Muscle of arm (tissue), 12 donors: ENCODE data around the gene AUTS2. TPM values are rescaled to one million over a fixed set of nuclear protein-coding genes. Genes with fewer than 3 reads are reported as not detected.
A peak's percentile ranks its signal among the peaks of the same experiment; 100 is the strongest.
"Not testable (repeated sequence)": the region's sequence is repeated elsewhere in the genome, so short reads cannot be mapped to it uniquely, and the experiment has no call there.

Source experiments
- DNase-seq: peaks from one replicate; pipeline ENCODE4 v3.0.0-alpha.2; 2013
- polyA plus RNA-seq, 12 donors: library from polyadenylated mRNA; unstranded; fragments of 120-200 nt; gene quantifications; one replicate each; pipeline ENCODE4 v1.2.1, GENCODE V29; 2013; ENCODE audit not compliant: insufficient read length in 12 of 12

AUTS2 gene
- polyA plus RNA-seq, 12 donors, result 60.0 to 182 (median 86.6) TPM

DNA sequence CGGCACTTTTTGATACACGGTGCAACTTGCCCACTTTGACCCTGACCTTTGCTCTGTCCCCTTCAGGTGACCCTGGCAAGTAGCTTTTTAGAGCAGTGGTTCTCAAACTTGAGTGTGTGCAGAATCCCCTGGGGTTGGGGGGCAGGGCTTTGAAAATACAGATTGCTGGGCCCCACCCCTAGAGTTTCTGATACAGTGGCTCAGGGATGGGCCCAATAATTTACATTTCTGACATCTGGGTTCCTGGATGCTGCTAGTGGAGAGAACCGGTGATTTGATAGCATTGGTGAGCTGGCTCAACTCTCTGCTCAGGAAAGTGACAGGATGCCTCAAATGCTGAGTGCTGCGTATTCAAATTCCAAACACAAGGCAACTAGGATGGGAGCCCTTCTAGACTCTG is 995.9 kb downstream of the AUTS2 start:
- DNase-seq, result no peak

DNA sequence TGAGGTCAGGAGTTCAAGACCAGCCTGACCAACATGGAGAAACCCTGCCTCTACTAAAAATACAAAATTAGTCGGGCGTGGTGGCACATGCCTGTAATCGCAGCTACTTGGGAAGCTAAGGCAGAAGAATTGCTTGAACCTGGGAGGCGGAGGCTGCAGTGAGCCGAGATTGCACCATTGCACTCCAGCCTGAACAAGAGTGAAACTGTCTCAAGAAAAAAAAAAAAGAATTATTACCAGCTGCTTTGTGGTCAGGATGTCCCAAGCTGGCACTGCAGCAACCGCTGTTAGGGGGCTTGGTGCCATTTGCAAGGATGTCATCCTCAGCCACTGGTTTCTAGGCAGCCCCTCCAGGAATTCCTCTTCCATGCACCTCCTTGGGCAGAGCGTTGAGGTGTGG is 996.6 kb downstream of the AUTS2 start:
- not testable (repeated sequence) for DNase-seq

DNA sequence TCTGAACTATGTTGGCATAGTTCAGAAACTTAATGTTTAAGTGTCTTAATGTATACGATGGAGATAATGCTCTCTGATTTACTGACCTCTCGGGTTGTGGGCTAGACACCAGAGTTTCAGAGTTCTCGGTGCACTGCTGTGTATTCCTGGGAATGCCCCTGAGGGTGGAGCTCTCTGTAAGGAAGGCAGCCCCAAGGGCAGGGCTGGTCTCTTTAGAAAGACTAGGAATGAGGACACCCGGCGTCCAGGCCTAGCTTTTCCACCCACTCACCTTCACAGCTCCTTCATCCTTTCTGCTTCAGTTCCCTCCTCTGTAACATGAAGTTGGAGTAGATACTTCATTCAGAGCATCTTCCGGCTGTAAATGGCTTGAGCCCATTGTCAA is 997.1 kb downstream of the AUTS2 start:
- no peak for DNase-seq

DNA sequence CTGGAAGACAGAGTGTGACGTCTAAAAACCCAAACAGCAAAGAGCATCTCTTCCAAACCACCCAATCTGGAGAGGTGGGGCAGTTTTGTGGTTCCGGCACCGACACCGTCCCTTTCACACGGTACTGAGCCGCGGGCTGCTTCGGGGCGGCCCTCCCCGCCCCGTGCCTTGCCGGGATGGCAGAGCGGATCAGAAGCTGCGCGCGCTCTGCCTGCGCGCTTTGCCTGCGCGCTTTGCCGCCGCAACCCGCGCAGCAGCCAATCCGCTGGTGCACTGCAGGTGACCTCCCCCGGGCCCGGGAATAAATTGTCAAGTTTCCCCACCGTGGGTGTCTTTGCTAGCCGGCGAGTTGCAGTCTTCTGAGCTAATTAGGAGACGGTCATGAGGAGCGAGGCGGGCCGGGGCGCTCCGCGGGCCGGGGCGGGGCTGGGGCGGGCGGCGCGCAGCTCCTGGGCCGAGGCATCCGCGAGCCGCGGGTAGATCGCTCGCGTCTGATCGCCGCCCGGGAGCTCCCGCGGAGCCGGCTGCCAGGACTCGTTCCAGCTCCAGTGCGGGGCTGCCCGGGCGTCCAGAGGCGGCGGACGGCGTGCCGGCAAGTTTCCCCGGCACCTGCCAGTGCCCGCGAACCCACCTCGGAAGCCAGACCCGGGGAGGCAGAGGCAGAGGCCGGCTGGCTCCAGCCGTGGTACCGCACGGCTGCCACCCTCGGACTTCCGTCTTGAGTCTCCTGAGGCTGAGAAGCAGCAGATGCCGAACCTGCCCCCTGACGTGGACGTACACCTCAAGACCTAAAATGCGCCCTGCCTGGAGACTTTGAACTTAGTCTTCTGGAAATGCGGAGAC is 997.7 kb downstream of the AUTS2 start:
- no peak for DNase-seq

DNA sequence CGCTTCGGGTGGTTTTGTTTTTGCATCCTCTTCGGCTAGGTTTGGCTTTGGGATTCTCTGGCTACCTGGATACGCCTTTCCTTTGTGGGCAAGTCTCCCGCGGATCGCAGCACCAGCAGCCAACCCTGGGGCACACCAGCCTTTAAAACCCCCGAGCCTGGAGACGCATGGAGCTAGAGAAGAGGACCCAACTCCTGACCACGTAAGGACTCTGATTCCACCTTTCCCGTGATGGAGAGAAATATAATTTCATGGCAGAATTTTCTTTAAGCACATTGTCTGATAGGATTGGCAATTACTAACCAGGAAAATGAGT is 998.3 kb downstream of the AUTS2 start:
- DNase-seq, result no peak

DNA sequence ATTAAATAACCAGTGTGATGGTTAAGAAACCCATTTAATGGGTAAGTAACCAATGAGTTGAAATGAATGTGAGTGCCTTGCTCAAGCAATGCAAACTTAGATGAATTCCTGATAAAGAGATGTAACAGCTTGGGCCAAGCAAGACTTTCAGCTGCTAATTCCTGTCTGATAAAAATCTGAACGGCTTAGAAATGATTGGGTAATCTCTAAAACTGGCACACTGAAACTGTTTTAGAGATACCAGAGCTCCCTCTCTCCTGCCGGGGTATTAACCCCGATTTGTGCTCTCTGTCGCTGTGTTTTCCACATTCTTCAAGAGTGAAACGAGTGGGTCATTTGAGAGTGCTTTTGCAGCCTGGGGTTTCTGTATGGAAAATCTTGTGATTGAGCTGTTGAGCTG is 998.8 kb downstream of the AUTS2 start:
- no peak for DNase-seq

DNA sequence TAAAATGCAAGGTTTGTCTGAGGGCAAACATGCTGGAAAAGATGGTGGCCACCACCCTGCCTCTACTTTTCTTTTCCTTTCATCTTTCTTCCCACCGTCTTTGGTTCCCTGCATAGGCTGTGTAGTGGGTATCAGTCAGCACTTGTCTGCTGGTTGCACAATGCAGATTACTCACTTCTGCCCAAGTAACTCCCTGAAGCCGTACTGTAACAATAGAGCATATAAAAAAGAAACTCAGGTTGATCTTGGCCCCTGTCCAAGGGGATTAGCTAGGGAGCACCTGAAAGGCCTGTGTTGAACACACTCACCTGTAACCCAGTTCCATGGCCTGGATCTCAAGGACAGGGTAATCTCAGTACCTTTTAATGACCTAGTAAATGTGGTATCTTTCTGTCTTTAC is 1000.7 kb downstream of the AUTS2 start:
- no peak for DNase-seq

DNA sequence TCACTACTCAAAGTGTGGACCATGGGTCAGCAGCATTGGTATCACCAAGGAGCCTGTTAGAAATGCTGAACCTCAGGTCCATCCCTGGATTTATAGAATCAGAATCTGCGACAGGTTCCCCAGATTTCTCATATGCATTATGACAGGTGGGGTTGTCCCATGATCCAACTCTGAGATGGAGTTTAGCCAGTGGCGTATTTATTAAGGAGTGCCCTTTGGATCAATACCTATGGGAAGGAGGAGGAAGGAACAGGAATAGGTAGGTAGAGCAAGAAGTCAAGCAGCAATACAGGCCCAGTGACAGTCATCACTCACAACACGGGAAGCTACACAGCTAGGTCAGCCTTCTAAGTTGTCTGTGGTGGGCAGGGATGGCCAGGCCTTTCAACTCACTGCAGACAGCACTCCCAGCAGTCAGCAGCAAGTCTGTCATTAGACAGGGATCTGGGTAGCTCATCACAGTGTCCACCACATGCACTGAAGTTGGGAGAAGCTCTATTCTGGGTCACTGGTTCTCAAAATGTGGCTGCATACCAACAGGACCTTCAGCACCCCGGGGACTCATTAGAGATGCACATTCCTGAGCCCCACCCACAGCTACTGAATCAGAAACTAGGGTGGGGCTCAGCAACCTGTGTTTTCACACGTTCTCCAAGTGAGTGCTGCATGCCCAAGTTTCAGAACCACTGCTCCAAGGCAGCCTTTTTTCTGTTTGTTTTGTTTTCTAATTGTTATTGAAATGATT is 1001.3 kb downstream of the AUTS2 start:
- no peak for DNase-seq

DNA sequence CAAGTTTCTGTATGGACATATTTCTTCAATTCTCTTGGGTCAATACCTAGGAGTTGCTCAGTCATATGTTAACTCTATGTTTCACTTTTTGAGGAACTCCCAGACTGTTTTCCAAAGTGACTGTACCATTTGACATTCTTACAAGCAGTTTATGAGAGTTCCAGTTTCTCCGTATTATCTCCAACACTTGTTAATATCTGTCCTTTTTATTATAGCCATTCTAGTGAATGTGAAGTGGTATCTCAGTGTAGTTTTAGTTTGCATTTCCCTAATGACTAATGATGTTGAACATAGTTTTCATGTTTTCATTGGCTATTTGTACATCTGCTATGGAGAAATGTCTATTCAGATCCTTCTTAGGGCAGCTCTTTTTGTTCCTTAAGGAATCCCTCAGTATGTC is 1002.7 kb downstream of the AUTS2 start:
- DNase-seq, result no peak

DNA sequence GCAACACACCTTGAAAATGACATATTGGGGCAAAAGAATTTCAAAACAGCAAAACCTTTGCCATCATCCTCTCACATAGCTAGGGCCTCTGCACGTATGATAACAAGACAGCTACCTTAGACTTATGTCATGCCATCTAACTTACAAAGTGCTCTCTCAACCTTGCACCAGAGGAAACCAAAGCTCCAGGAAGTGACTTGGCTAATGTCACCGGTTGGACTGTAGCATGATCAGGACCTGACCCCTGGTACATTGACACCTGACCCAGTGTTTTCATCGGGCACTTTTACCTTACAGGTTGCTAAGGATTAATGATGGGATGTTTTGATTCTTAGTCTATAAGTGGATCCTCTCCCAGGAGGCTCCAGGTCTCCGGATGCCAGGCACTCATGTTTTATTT is 1003.8 kb downstream of the AUTS2 start:
- DNase-seq, result no peak

DNA sequence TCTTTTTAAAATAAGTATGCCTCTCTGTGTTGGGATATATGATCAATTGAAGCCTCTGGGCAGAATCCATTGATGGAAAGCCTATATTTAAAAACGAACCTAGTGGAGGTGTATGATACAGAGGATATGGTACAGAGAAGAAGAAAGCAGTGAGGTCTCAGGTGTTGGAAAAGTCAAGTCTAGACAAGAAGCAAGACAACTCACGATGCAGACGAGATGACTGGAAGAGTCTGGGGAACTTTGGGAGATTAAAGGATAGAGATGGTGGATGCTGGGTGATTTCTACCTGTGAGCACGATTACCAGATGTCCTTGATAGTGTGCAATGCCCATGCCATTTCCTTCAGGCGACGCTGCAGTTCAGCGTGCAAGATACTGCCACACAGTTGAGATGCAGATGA is 1009.0 kb downstream of the AUTS2 start:
- no peak for DNase-seq

DNA sequence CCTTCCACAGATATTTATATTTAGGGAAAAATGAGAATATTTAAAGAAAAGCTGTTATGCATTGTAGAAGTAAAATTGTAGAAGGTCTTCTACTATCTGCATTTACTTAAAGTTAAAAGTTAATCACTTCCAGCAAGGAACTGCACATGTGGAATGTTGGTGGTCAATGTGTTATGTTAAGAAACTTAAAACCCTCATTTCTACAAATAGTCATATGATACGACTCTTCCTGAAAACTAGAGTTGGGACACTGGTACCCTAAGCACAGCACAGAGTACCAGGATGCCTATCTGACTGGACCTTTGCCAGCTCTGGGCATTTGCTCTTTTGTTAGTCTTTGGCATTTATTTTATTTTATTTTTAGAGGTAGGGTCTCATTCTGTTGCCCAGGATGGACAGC is 1009.5 kb downstream of the AUTS2 start:
- no peak for DNase-seq

DNA sequence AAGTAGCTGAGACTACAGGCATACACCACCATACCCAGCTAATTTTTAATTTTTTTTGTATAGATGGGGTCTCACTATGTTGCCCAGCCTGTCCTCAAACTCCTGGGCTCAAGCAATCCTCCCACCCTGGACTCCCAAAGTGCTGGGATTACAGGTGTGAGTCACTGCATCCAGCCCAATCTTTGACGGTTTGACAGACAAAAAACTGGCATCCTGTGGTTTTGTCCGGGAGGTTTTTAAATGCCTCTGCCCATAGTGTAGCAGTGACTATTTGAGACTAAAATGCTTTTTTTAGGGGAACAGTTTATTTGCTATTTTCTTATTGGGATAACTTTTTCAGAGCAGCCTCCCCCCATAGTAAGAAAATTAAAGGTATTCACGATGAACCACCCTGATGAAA is 1010.0 kb downstream of the AUTS2 start:
- no peak for DNase-seq

DNA sequence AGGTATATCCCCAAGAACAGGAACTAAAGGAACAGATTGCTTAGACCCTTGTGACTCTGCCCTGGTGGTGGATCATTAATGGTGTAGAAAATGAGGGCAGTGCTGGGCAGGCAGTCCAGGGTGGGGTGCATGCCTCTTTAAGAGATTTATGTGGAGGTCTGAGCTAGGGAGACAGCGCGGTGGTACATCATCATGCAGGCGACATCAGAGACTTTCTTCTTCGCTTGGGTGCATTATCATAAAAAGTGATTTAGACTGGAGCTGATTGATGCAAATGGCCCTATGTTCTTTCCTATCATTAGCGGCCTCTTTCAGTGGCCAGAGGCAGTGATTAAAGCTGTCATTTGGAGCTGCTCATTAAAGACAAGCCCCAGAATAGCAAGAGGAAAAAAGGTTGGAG is 1014.5 kb downstream of the AUTS2 start:
- DNase-seq, result no peak

DNA sequence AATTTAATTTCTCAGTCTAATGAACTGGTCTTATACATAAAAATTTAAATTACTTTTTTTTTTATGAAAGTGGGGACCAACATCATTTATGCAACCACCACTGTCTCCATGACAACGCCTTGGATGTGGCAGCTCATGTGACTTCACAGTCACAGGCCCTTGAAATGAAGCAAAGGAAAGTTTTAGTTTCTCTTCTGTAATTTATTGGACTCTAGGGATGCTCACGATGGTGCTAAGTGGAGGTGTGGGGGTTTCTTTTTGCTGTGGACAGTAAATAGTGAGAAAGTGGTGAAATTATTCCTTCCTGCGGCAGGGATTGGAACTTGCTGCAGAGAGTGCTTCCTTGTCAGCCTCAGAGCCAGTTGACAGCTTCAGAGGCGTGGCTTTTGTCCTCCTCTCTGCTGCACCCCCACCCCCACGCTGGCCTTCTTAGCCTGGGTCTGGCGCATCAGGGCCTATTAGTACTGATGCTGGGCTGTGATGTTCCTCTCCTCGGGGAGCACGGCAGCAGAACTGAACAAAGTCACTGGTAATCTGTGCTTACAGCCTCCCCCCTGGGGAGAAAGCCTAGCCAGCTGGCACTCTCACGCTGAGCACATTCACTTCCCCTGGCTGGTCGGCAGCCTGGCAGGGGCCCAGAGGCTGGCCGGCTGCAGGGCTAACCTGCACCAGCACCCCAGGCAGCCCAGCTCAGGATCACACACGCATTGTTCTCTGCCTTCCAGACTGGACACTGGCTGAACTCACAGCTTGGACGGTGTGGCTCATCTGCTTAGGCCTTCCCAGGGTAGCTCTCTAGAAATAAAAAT is 1016.2 kb downstream of the AUTS2 start:
- DNase-seq, result peak; percentile 89

DNA sequence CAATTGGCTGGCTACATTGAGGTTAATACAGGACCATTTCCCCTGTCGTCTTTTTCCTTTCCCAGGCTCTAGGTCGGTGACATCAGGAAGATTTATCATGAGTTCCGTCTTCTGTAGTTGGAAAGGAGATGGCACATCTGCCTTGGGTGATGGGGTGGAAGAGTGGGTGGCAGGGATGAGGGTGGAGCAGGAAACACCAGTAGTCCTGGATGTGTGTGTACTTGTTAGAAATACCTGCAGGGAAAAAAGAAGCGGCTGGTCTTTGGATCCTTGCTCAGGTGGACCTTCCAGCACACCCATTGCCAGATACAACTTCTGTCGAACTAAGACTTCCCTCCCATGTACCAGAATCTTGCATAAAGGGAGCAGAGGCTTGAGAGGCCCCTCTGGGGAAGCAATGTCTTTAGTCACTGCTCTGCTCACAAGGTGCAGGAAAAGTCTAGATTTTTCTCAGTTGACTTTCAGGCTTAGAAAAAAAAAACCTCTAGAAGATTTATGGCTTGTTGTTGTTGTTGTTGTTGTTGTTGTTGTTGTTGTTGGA is 1016.9 kb downstream of the AUTS2 start:
- DNase-seq, result no peak

DNA sequence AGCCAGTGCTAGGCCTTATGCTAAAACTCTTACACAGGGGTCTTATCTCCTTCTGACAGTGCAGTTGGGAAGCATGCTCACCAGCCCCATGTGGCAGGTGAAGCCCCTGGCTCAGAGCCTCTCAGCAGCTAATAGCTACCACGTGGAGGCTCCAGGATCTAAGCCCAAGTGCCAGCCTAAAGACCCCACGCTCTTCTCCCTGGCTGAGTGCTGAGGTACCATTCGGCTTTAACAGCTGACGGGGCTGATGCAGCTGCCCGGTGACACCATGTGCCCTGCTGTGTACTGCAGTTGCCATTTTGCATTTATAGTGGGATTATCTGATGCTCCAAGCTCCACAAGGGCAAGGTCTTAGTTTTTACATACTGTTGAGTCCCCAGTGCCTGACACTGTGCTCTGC is 1017.9 kb downstream of the AUTS2 start:
- no peak for DNase-seq

DNA sequence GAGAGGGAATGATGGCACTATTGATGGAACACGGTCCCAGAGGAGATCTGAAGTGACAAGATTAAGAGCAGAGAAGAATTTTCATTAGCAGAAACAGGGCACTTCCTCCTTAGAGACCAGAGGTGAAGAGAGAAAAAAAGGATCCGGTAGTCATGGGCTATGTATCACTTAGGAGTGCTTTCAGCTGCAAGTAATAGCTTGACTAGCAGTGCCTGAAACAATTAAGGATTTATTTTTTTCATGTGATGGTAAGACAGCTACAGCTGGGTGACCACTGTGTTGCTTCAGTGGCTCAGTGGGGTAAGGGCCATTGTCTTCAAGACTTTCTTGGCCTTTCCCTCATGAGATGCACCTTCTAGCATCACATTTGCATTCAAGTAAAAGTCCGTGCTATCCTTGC is 1018.5 kb downstream of the AUTS2 start:
- no peak for DNase-seq

DNA sequence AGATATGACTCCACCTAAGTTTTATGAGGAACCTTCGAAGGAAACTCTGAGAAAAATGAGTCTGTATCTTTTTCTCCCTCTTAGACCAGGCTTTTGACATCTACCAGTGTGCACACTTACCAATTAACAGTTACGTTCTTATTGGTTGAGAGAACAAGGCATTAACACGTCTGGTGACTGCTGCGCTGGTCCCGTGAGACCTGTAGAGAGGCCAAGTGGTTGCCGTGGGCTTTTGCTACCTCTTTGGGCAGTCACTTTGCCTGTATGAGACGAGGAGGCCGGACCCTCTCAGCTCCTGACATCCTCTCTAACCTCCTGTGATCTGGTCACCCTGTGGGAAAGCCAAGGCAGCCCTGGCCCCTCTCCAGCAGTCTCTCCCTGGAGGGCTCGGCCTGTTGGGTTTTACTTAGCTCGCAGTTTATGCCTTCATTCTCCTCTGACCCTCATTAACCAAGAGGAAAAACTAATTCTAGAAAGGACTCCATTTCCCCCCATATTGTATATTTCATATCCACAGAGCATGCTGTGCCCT is 1019.8 kb downstream of the AUTS2 start:
- no peak for DNase-seq

DNA sequence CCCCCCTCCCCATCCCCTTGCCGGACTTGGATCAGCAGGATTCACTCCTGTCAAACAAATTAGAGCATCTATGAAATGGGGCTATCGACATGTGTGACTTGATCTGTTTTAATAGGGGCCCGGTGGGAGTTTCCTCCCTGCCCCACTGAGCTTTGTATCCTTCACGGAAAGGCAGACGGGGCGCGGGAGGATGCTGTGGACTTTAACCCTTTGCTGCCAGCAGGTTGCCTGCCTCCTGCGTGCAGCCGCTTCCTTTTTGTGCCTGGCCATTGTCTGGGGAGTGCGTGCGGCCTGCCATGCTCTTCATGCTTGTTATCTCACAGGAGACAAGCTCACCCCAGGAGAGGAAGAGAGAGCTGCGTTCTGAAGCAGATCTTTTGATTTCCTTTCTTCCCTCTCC is 1020.9 kb downstream of the AUTS2 start:
- DNase-seq, result no peak

DNA sequence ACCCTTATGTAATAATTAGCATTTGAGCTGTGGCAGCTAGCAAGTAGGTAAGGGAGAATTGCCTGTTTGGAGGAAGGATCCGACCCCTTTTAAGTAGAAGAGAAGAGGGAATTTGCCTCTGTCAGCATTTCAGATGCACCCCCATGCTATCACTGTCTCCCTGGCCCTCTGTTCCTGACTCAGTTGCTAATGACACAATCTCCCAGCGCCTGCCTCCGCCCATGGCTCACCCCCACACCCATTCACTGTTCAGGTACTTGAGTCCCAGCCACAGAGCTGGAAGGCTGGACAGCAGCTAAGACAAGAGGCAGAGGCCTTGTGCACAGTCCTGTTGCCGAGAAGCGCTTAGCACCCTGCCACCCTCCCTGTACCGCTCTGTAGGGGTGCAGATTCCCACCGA is 1021.4 kb downstream of the AUTS2 start:
- no peak for DNase-seq

DNA sequence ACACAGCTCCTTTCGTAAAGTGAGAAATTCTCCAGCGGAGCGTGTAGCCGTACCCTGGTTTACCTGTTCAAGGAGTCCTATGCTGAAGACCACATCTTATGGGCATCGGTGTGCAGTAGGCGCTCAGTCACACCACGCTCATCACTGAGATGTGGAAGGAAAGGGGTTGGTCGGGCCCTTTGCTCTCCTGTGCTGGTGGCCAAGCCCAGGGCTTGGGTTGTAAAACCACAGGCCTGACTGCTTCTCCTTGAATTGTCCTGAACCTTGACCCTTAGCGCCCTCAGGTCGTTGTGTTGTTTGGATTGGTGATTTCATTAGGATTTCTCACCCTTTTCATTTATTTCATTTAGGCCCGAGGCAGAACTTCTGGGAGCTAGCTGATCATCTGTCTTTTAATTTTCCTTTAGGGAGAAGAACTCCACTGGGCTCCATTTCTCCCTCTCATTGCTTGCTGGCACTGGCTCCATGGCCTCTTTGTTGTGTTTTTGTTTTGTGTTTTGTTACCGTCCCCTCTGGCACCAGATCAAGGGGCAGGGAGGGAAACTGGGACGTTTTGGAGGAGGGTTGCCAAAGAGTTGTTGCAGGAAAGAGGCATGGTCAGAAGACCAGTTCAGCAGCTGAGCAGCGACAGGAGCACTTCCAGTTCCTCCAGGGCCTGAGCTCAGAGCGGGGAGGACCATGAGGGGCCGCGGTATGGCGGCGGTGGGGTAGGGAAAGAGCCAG is 1022.2 kb downstream of the AUTS2 start:
- DNase-seq, result no peak
